CD4-positive, alpha-beta T cell treated with Interleukin-15 for 4 hours (primary cell): ENCODE data around the gene ASPSCR1.

Source experiments
- DNase-seq: peaks from one replicate; pipeline ENCODE4 v3.0.0-alpha.2; 2020; ENCODE audit warnings: low spot score

The ASPSCR1 gene

GRCh38 chr17:81960130-81960958 is 17.1 kb upstream of the ASPSCR1 start:
- DNase-seq: no peak

- no peak for DNase-seq
Observed at GRCh38 chr17:81961087-81961511, 16.3 kb upstream of the ASPSCR1 start, which contains the start of gene NOTUM. NOTUM (minus strand) TSS chr17:81961187; CDS start chr17:81960909, 278 bp downstream.

GRCh38 chr17:81961521-81962498 is 15.6 kb upstream of the ASPSCR1 start:
- no peak for DNase-seq

- DNase-seq: no peak
Observed at GRCh38 chr17:81962499-81963441, 14.7 kb upstream of the ASPSCR1 start.

- DNase-seq: no peak
Observed at GRCh38 chr17:81964081-81964849, 13.2 kb upstream of the ASPSCR1 start.

- DNase-seq: no peak
Observed at GRCh38 chr17:81966343-81967243, 10.8 kb upstream of the ASPSCR1 start.

GRCh38 chr17:81967244-81967532 is 10.2 kb upstream of the ASPSCR1 start:
- DNase-seq: no peak

GRCh38 chr17:81967533-81968395 is 9.7 kb upstream of the ASPSCR1 start:
- peak; percentile 88 for DNase-seq

- DNase-seq: no peak
Observed at GRCh38 chr17:81968396-81968745, 9.1 kb upstream of the ASPSCR1 start.

GRCh38 chr17:81968850-81969812 is 8.3 kb upstream of the ASPSCR1 start:
- DNase-seq: no peak

GRCh38 chr17:81973432-81973831 is 4.0 kb upstream of the ASPSCR1 start:
- DNase-seq: no peak

GRCh38 chr17:81976332-81977210 is 858 bp upstream of the ASPSCR1 start:
- DNase-seq: peak; percentile 12

GRCh38 chr17:81978524-81979298 is 1.3 kb downstream of the ASPSCR1 start:
- no peak for DNase-seq

- DNase-seq: no peak
Observed at GRCh38 chr17:81980122-81980521, 2.7 kb downstream of the ASPSCR1 start.

- DNase-seq: no peak
Observed at GRCh38 chr17:81980707-81981343, 3.4 kb downstream of the ASPSCR1 start.
